ENCODE data around the gene OR2T10. TPM values are rescaled to one million over a fixed set of nuclear protein-coding genes. Genes with fewer than 3 reads are reported as not detected.
"Not testable (repeated sequence)": the region's sequence is repeated elsewhere in the genome, so short reads cannot be mapped to it uniquely, and the experiment has no call there.

The OR2T10 gene
- total RNA-seq, 1 experiment from 2014 or later, result not detected

- Histone ChIP-seq H3K4me3 (ENCODE audit: low read depth in 2 of 2, low read length in 2 of 2) (no peak overlapping the region), H3K27ac (ENCODE audit: low read length) (no peak overlapping the region), H3K36me3 (ENCODE audit: control insufficient read depth, insufficient read depth, low read length) (no peaks in the 10 kb centered on the region), H3K9me3 (ENCODE audit: control insufficient read depth, insufficient read depth, low read depth, low read length) (peaks cover 4% of the 10 kb centered on the region; the same call in 1 of the 2 replicates), H3K27me3 (ENCODE audit: control insufficient read depth, insufficient read depth, low read length) (no peaks in the 10 kb centered on the region), H3K4me1 (ENCODE audit: control insufficient read depth, insufficient read depth, low read length) (no peaks in the 10 kb centered on the region)
- POLR2A ChIA-PET, result no interaction called here
- no peak for TF ChIP-seq TCF7L2 (IDR thresholded peaks at IDR 0.05; ENCODE audit: low read depth, low read length)
- CTCF ChIA-PET, result no interaction called here
- in situ Hi-C loops (cut with HindIII; ENCODE audit: low pct_unique_long_range_greater_than_20kb, low sequenced_read_pairs), result no loop called here
- DNase-seq (ENCODE audit: low read depth, low spot score) (no peak), ATAC-seq (no peak)
- no TSS peak for BruUV-seq (replicated peaks)
- intact Hi-C loops (cut with micrococcal nuclease; ENCODE audit: unreplicated experiment), result no loop called here
Observed at GRCh38 chr1:248585266-248585665, 12.2 kb downstream of the OR2T10 start.

GRCh38 chr1:248576260-248576980 is 21.1 kb downstream of the OR2T10 start:
- in situ Hi-C loops (cut with HindIII; ENCODE audit: low pct_unique_long_range_greater_than_20kb, low sequenced_read_pairs), result no loop called here
- intact Hi-C loops (cut with micrococcal nuclease; ENCODE audit: unreplicated experiment), result no loop called here
- Histone ChIP-seq H3K9me3 (ENCODE audit: control insufficient read depth, insufficient read depth, low read depth, low read length) (no peaks in the 10 kb centered on the region), H3K4me1 (ENCODE audit: control insufficient read depth, insufficient read depth, low read length) (no peaks in the 10 kb centered on the region), H3K36me3 (ENCODE audit: control insufficient read depth, insufficient read depth, low read length) (no peaks in the 10 kb centered on the region), H3K27ac (ENCODE audit: low read length) (no peak overlapping the region), H3K4me3 (ENCODE audit: low read depth in 2 of 2, low read length in 2 of 2) (no peak overlapping the region), H3K27me3 (ENCODE audit: control insufficient read depth, insufficient read depth, low read length) (no peaks in the 10 kb centered on the region)
- ATAC-seq (no peak), DNase-seq (ENCODE audit: low read depth, low spot score) (no peak)
- no TSS peak for BruUV-seq (replicated peaks)
- CTCF ChIA-PET, result no interaction called here
- POLR2A ChIA-PET, result no interaction called here
- TF ChIP-seq, protein P1, sequence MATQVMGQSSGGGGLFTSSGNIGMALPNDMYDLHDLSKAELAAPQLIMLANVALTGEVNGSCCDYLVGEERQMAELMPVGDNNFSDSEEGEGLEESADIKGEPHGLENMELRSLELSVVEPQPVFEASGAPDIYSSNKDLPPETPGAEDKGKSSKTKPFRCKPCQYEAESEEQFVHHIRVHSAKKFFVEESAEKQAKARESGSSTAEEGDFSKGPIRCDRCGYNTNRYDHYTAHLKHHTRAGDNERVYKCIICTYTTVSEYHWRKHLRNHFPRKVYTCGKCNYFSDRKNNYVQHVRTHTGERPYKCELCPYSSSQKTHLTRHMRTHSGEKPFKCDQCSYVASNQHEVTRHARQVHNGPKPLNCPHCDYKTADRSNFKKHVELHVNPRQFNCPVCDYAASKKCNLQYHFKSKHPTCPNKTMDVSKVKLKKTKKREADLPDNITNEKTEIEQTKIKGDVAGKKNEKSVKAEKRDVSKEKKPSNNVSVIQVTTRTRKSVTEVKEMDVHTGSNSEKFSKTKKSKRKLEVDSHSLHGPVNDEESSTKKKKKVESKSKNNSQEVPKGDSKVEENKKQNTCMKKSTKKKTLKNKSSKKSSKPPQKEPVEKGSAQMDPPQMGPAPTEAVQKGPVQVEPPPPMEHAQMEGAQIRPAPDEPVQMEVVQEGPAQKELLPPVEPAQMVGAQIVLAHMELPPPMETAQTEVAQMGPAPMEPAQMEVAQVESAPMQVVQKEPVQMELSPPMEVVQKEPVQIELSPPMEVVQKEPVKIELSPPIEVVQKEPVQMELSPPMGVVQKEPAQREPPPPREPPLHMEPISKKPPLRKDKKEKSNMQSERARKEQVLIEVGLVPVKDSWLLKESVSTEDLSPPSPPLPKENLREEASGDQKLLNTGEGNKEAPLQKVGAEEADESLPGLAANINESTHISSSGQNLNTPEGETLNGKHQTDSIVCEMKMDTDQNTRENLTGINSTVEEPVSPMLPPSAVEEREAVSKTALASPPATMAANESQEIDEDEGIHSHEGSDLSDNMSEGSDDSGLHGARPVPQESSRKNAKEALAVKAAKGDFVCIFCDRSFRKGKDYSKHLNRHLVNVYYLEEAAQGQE (IDR thresholded peaks at IDR 0.05; ENCODE audit: insufficient read depth in 1 of 2, low read depth in 2 of 2, low read length in 1 of 2), result no peak
- TF ChIP-seq SIN3A (IDR thresholded peaks at IDR 0.05; ENCODE audit: borderline replicate concordance, insufficient read depth, low read depth, low read length) (no peak), CTCF (IDR thresholded peaks at IDR 0.05) (no peak)

GRCh38 chr1:248574657-248575056 is 22.8 kb downstream of the OR2T10 start, which contains the start of gene OR2T34:
TSS of gene OR2T34 (minus strand) at chr1:248574757. CDS start at chr1:248574757, 0 bp downstream.
- H3K4me3 ChIP-seq (ENCODE audit: low read depth in 2 of 2, low read length in 2 of 2); POLR2A ChIA-PET; H3K27ac ChIP-seq (ENCODE audit: low read length); H3K36me3 ChIP-seq (ENCODE audit: control insufficient read depth, insufficient read depth, low read length); H3K27me3 ChIP-seq (ENCODE audit: control insufficient read depth, insufficient read depth, low read length); DNase-seq (ENCODE audit: low read depth, low spot score); in situ Hi-C loops (cut with HindIII; ENCODE audit: low pct_unique_long_range_greater_than_20kb, low sequenced_read_pairs); BruUV-seq (replicated peaks); intact Hi-C loops (cut with micrococcal nuclease; ENCODE audit: unreplicated experiment); CTCF ChIA-PET; H3K4me1 ChIP-seq (ENCODE audit: control insufficient read depth, insufficient read depth, low read length); H3K9me3 ChIP-seq (ENCODE audit: control insufficient read depth, insufficient read depth, low read depth, low read length); ATAC-seq: not testable (repeated sequence)

- intact Hi-C loops (cut with micrococcal nuclease; ENCODE audit: unreplicated experiment); H3K36me3 ChIP-seq (ENCODE audit: control insufficient read depth, insufficient read depth, low read length); BruUV-seq (replicated peaks); DNase-seq (ENCODE audit: low read depth, low spot score); H3K9me3 ChIP-seq (ENCODE audit: control insufficient read depth, insufficient read depth, low read depth, low read length); H3K4me3 ChIP-seq (ENCODE audit: low read depth in 2 of 2, low read length in 2 of 2); H3K27ac ChIP-seq (ENCODE audit: low read length); in situ Hi-C loops (cut with HindIII; ENCODE audit: low pct_unique_long_range_greater_than_20kb, low sequenced_read_pairs); POLR2A ChIA-PET; H3K27me3 ChIP-seq (ENCODE audit: control insufficient read depth, insufficient read depth, low read length); ATAC-seq; CTCF ChIA-PET; H3K4me1 ChIP-seq (ENCODE audit: control insufficient read depth, insufficient read depth, low read length): not testable (repeated sequence)
Observed at GRCh38 chr1:248573856-248574255, 23.6 kb downstream of the OR2T10 start.

DNA sequence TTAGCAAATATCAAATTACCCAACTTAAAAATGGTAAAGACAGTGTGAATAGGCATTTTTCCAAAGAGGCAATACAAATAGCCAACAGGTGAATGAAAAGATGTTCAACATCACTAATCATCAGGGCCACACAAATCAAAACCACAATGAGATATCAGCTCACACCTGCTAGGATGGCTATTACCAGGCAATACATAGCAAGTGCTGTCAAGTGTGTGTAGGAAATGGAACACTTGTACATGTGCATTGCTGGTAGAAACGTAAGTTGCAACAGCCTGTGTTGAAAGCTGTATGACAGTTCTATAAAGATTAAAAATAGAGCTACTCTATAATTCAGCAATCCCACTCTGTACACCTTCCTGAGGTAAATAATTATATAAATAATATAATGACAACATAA is 25.5 kb downstream of the OR2T10 start:
- in situ Hi-C loops (cut with HindIII; ENCODE audit: low pct_unique_long_range_greater_than_20kb, low sequenced_read_pairs), result not testable (repeated sequence)

More for the DNA sequence above, 25.5 kb downstream of the OR2T10 start:
- CTCF ChIA-PET; H3K27me3 ChIP-seq (ENCODE audit: control insufficient read depth, insufficient read depth, low read length); DNase-seq (ENCODE audit: low read depth, low spot score); POLR2A ChIA-PET; H3K9me3 ChIP-seq (ENCODE audit: control insufficient read depth, insufficient read depth, low read depth, low read length); BruUV-seq (replicated peaks); H3K27ac ChIP-seq (ENCODE audit: low read length); H3K4me1 ChIP-seq (ENCODE audit: control insufficient read depth, insufficient read depth, low read length); H3K36me3 ChIP-seq (ENCODE audit: control insufficient read depth, insufficient read depth, low read length); ATAC-seq; H3K4me3 ChIP-seq (ENCODE audit: low read depth in 2 of 2, low read length in 2 of 2); intact Hi-C loops (cut with micrococcal nuclease; ENCODE audit: unreplicated experiment): not testable (repeated sequence)
